CD4-positive, alpha-beta T cell (primary cell): ENCODE results near the gene TRIP10. TPM values are rescaled to one million over a fixed set of nuclear protein-coding genes. Genes with fewer than 3 reads are reported as not detected.

ENCODE experiments used
- ATAC-seq: fragments of 200-7000 bp; cut with Tn5 transposase; one replicate; pipeline ENCODE4 v1.10.0; 2022; ENCODE audit warnings: mild to moderate bottlenecking; ENCODE audit not compliant: poor library complexity
- CTCF ChIA-PET: fragments of 350-600 bp; sonication (Branson Sonifier 250); formaldehyde crosslinking; loops from one replicate; lab custom pipeline; 2021; ENCODE audit warnings: antibody characterized with exemption, inconsistent platforms; lab: Charles Lee
- POLR2A ChIA-PET: fragments of 350-600 bp; sonication (Branson Sonifier 250); formaldehyde crosslinking; loops from one replicate; lab custom pipeline; 2021; ENCODE audit warnings: antibody characterized with exemption, inconsistent platforms; lab: Charles Lee
- DNase-seq, 14 experiments: peaks; one replicate each; pipeline ENCODE4 v3.0.0-alpha.2; 2013 to 2020; ENCODE audit warnings: mixed read lengths in 2 of 14
- H3K27ac ChIP-seq, 2 donors: one replicate each; pipeline versions ENCODE4 v1.5.1 to v1.7.0; 2013; ENCODE audit warnings: low read length in 2 of 2, low read depth in 1 of 2, mild to moderate bottlenecking in 1 of 2
- H3K27me3 ChIP-seq, 2 experiments: 1 replicate in 1 of 2; 2 replicates in 1 of 2; pipeline versions ENCODE4 v1.6.1 to v1.7.0; 2013; ENCODE audit warnings: low read length in 2 of 2, control low read depth in 1 of 2, mild to moderate bottlenecking in 1 of 2, moderate library complexity in 1 of 2; ENCODE audit not compliant: insufficient read depth in 2 of 2, control insufficient read depth in 1 of 2
- H3K36me3 ChIP-seq: one replicate; pipeline ENCODE4 v1.6.1; 2013; ENCODE audit warnings: low read length, control low read depth; ENCODE audit not compliant: insufficient read depth
- H3K4me1 ChIP-seq: one replicate; pipeline ENCODE4 v1.6.1; 2013; ENCODE audit warnings: low read length, control low read depth; ENCODE audit not compliant: insufficient read depth
- H3K4me3 ChIP-seq: one replicate; pipeline ENCODE4 v1.5.1; 2013; ENCODE audit warnings: mild to moderate bottlenecking, low read length, moderate library complexity
- H3K9me3 ChIP-seq, 2 experiments: 1 replicate in 1 of 2; 2 replicates in 1 of 2; pipeline versions ENCODE4 v1.6.1 to v1.7.0; 2013; ENCODE audit warnings: low read length in 2 of 2, mild to moderate bottlenecking in 2 of 2, control low read depth in 1 of 2, moderate library complexity in 1 of 2; ENCODE audit not compliant: control insufficient read depth in 1 of 2, insufficient read depth in 1 of 2
- H3K27ac Mint-ChIP-seq: one replicate; pipeline ENCODE4 v1.8.0; 2020; ENCODE audit warnings: mixed read lengths
- H3K27me3 Mint-ChIP-seq: one replicate; pipeline ENCODE4 v1.8.0; 2021; ENCODE audit warnings: mixed read lengths
- H3K36me3 Mint-ChIP-seq: one replicate; pipeline ENCODE4 v1.8.0; 2021; ENCODE audit warnings: low read depth, mixed read lengths
- H3K4me1 Mint-ChIP-seq: one replicate; pipeline ENCODE4 v1.8.0; 2021; ENCODE audit warnings: low read depth, mixed read lengths
- H3K4me3 Mint-ChIP-seq: one replicate; pipeline ENCODE4 v1.8.0; 2020; ENCODE audit warnings: mild to moderate bottlenecking, mixed read lengths
- H3K9me3 Mint-ChIP-seq: one replicate; pipeline ENCODE4 v1.8.0; 2020; ENCODE audit warnings: mixed read lengths
- intact Hi-C, 2 experiments: fragments of 100-400 bp; cut with DNase I in 1 of 2; cut with micrococcal nuclease in 1 of 2; formaldehyde crosslinking; loops; one replicate each; pipeline versions ENCODE4 v1.15.1 to v1.9.0; 2023 to 2025; cut with DNase I, micrococcal nuclease
- total RNA-seq, 174 experiments: library from RNA in 2 of 174; stranded (reverse) in 2 of 174; gene quantifications; one replicate each; pipeline ENCODE4 v1.2.3 and lab custom pipeline; 2021 to 2026
- TF ChIP-seq, protein P1 (sequence below): fragments of 200-600 bp; IDR thresholded peaks from one replicate; pipeline ENCODE4 v1.8.0; 2022; ENCODE audit warnings: antibody characterized with exemption, mild to moderate bottlenecking

Gene TRIP10
- total RNA-seq, 2 experiments from 2014 or later: 1.6 to 1.9 TPM

DNA sequence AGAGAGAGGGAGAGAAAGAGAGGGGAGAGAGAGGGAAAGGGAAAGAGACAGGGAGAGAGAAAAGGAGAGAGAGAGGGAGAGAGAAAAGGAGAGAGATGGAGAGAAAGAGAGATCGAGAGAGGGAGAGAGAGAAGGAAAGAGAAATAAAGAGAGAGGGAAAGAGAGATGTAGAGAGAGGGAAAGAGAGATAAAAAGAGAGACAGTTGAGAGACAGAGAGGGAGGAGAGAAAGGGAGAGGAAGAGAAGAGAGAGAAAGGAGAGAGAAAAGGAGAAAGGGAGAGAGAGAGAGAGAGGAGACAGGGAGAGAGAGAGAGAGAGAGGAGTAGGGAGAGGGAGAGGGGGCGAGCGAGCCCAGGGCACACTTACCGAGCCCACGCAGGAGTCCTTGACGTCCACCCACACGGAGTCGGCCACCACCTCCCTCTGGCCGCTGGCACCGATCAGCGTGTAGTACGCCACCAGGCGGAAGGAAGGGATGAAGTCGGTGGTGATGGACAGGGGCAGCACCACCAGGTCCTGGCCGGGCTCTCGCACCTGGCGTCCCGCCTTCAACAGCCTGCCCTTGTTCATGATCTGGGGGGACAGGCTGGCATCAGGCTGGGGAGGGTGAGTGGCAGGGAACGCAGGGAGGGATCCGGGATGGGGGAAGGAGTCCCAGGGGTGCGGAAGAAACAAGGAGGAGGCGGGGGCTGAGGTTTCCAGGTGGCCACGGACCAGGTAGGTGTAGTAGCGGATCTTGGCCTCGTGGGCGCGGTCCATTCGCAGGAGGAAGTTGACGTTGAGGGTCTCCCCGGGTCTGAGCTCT is 29.0 kb upstream of the TRIP10 start:
- CTCF ChIA-PET: no interaction called here
- peaks cover 13 to 21% of the 10 kb centered on the region in 2 experiments for H3K27me3 ChIP-seq

GRCh38 chr19:6711078-6711361 is 28.5 kb upstream of the TRIP10 start:
- peaks cover 0 to 7% of the 10 kb centered on the region in 2 experiments for H3K9me3 ChIP-seq
- H3K36me3 ChIP-seq: no peaks in the 10 kb centered on the region
- TF ChIP-seq, protein P1, sequence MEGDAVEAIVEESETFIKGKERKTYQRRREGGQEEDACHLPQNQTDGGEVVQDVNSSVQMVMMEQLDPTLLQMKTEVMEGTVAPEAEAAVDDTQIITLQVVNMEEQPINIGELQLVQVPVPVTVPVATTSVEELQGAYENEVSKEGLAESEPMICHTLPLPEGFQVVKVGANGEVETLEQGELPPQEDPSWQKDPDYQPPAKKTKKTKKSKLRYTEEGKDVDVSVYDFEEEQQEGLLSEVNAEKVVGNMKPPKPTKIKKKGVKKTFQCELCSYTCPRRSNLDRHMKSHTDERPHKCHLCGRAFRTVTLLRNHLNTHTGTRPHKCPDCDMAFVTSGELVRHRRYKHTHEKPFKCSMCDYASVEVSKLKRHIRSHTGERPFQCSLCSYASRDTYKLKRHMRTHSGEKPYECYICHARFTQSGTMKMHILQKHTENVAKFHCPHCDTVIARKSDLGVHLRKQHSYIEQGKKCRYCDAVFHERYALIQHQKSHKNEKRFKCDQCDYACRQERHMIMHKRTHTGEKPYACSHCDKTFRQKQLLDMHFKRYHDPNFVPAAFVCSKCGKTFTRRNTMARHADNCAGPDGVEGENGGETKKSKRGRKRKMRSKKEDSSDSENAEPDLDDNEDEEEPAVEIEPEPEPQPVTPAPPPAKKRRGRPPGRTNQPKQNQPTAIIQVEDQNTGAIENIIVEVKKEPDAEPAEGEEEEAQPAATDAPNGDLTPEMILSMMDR: no peak
- Mint-ChIP-seq H3K4me3 (no peak overlapping the region), H3K36me3 (no peaks in the 10 kb centered on the region), H3K27me3 (peaks cover 34% of the 10 kb centered on the region), H3K4me1 (peaks cover 13% of the 10 kb centered on the region), H3K9me3 (no peaks in the 10 kb centered on the region), H3K27ac (no peak overlapping the region)
- ATAC-seq (no peak), DNase-seq (no peak)
- ChIA-PET CTCF (no interaction called here), POLR2A (no interaction called here)
- H3K27me3 ChIP-seq: peaks cover 13 to 21% of the 10 kb centered on the region in 2 experiments
- peaks cover 8% of the 10 kb centered on the region for H3K4me1 ChIP-seq
- no peak overlapping the region for H3K4me3 ChIP-seq
- H3K27ac ChIP-seq: no peak overlapping the region
- intact Hi-C loops: no loop called here

More for the DNA sequence above, 29.0 kb upstream of the TRIP10 start:
- Mint-ChIP-seq H3K4me3 (no peak overlapping the region), H3K9me3 (no peaks in the 10 kb centered on the region), H3K36me3 (no peaks in the 10 kb centered on the region), H3K4me1 (peaks cover 13% of the 10 kb centered on the region), H3K27ac (no peak overlapping the region), H3K27me3 (peaks cover 34% of the 10 kb centered on the region)
- intact Hi-C loops: no loop called here
- no peaks in the 10 kb centered on the region for H3K36me3 ChIP-seq
- ATAC-seq: no peak
- peaks cover 8% of the 10 kb centered on the region for H3K4me1 ChIP-seq
- no peak overlapping the region for H3K27ac ChIP-seq
- TF ChIP-seq, protein P1: no peak
- peaks cover 0 to 7% of the 10 kb centered on the region in 2 experiments for H3K9me3 ChIP-seq
- peak in 4 of 14 experiments; percentile 11 to 53 (median 24) for DNase-seq
- no peak overlapping the region for H3K4me3 ChIP-seq
- POLR2A ChIA-PET: no interaction called here

DNA sequence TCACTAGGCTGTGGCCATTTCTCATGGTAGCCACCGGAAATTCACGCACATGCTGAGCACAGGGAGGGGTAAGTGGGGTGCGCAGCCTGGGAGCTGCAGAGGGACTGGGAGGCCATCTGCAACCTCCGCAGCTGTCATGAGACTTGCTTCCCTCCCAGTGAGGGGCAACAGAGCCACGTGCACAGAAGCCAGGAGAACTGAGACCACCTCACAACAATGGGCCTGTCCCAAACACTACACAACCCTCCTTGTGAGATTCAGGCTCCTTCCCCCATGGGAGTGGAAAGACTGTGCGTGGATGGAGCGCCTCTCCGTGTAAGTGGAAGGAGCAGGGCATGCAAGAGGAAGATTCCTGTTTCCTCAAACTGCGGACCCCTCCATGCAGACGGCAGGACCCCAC is 27.9 kb upstream of the TRIP10 start:
- intact Hi-C loops: no loop called here
- TF ChIP-seq, protein P1: no peak
- Mint-ChIP-seq H3K36me3 (no peaks in the 10 kb centered on the region), H3K27ac (no peak overlapping the region), H3K4me1 (peaks cover 15% of the 10 kb centered on the region), H3K4me3 (no peak overlapping the region), H3K9me3 (no peaks in the 10 kb centered on the region), H3K27me3 (peaks cover 36% of the 10 kb centered on the region)
- ChIA-PET CTCF (no interaction called here), POLR2A (no interaction called here)
- no peak overlapping the region for H3K4me3 ChIP-seq
- H3K9me3 ChIP-seq: peaks cover 0 to 7% of the 10 kb centered on the region in 2 experiments
- H3K27ac ChIP-seq: no peak overlapping the region
- H3K4me1 ChIP-seq: peaks cover 8% of the 10 kb centered on the region
- no peak for DNase-seq
- no peaks in the 10 kb centered on the region for H3K36me3 ChIP-seq
- ATAC-seq: no peak
- H3K27me3 ChIP-seq: peaks cover 13 to 21% of the 10 kb centered on the region in 2 experiments
